SK-N-SH (cell line): ENCODE data around the gene NUAK1. TPM values are rescaled to one million over a fixed set of nuclear protein-coding genes. Genes with fewer than 3 reads are reported as not detected.
"Not testable (repeated sequence)": the region's sequence is repeated elsewhere in the genome, so short reads cannot be mapped to it uniquely, and the experiment has no call there.

ENCODE experiments used
- CTCF ChIA-PET: fragments of 300-600, 350-600 bp; formaldehyde crosslinking; extraction: SDS; loops from one replicate; lab custom pipeline; 2021; lab: Yijun Ruan, JAX
- POLR2A ChIA-PET: fragments of 350-600 bp; sonication (Branson Sonifier 250); formaldehyde crosslinking; extraction: SDS; loops from one replicate; lab custom pipeline; 2020; ENCODE audit warnings: antibody characterized with exemption, inconsistent platforms; lab: Yijun Ruan, JAX
- DNase-seq: peaks from one replicate; pipeline ENCODE4 v3.0.0; 2012
- H2AFZ ChIP-seq: fragments of 200-600 bp; sonication (generic); 2 replicates; pipeline ENCODE4 v1.8.1; 2016; ENCODE audit warnings: antibody characterized with exemption, mild to moderate bottlenecking, low read depth
- H3F3A ChIP-seq: fragments of 200-600 bp; sonication (generic); replicated peaks from 2 replicates; pipeline ENCODE3; 2016; ENCODE audit warnings: antibody characterized with exemption, mild to moderate bottlenecking; ENCODE audit not compliant: insufficient read depth
- H3K27ac ChIP-seq, 2 experiments: fragments of 200-500 bp in 1 of 2; fragments of 200-600 bp in 1 of 2; sonication (Bioruptor generic) in 1 of 2; sonication (generic), shearing (Covaris generic) in 1 of 2; 2 replicates each; pipeline versions ENCODE4 v1.5.1 to v1.6.1; 2014 to 2016; ENCODE audit warnings: low read depth in 2 of 2, inconsistent platforms in 1 of 2, low read length in 1 of 2, mild to moderate bottlenecking in 1 of 2, mixed read lengths in 1 of 2
- H3K27me3 ChIP-seq: fragments of 200-600 bp; sonication (generic), shearing (Covaris generic); 2 replicates; pipeline ENCODE4 v1.6.1; 2016; ENCODE audit warnings: mixed run types; ENCODE audit not compliant: insufficient read depth
- H3K36me3 ChIP-seq, 2 experiments: fragments of 200-500 bp in 1 of 2; fragments of 200-600 bp in 1 of 2; sonication (Bioruptor generic) in 1 of 2; sonication (generic) in 1 of 2; replicated peaks in 1 of 2; 2 replicates each; pipeline versions ENCODE3 to v1.5.1; 2014 to 2016; ENCODE audit warnings: low read length in 1 of 2, mild to moderate bottlenecking in 1 of 2; ENCODE audit not compliant: insufficient read depth in 2 of 2, control insufficient read depth in 1 of 2
- H3K4me1 ChIP-seq, 2 experiments: fragments of 200-500 bp in 1 of 2; fragments of 200-600 bp in 1 of 2; sonication (Bioruptor generic) in 1 of 2; sonication (generic), shearing (Covaris generic) in 1 of 2; 2 replicates each; pipeline versions ENCODE4 v1.5.1 to v1.6.1; 2014 to 2016; ENCODE audit warnings: low read depth in 1 of 2, low read length in 1 of 2, mixed run types in 1 of 2; ENCODE audit not compliant: insufficient read depth in 2 of 2, control insufficient read depth in 1 of 2
- H3K4me2 ChIP-seq: fragments of 200-600 bp; sonication (generic), shearing (Covaris generic); 2 replicates; pipeline ENCODE4 v1.6.1; 2017; ENCODE audit warnings: mixed run types
- H3K4me3 ChIP-seq, 2 experiments: fragments of 200-500 bp in 1 of 2; fragments of 200-600 bp in 1 of 2; sonication (Bioruptor generic) in 1 of 2; sonication (generic), shearing (Covaris generic) in 1 of 2; 2 replicates each; pipeline versions ENCODE4 v1.5.1 to v1.8.1; 2014 to 2016; ENCODE audit warnings: low read depth in 2 of 2, inconsistent platforms in 1 of 2, low read length in 1 of 2, mild to moderate bottlenecking in 1 of 2, mixed read lengths in 1 of 2, moderate library complexity in 1 of 2
- H3K79me2 ChIP-seq: fragments of 200-600 bp; sonication (generic); 2 replicates; pipeline ENCODE4 v1.8.1; 2017; ENCODE audit warnings: mild to moderate bottlenecking; ENCODE audit not compliant: insufficient read depth
- H3K9ac ChIP-seq: fragments of 200-600 bp; sonication (generic); 2 replicates; pipeline ENCODE4 v1.6.1; 2017; ENCODE audit warnings: mixed run types
- H3K9me2 ChIP-seq: fragments of 200-600 bp; sonication (generic); 2 replicates; pipeline ENCODE4 v1.6.1; 2017; ENCODE audit warnings: mixed run types
- H3K9me3 ChIP-seq: fragments of 200-600 bp; sonication (generic); 2 replicates; pipeline ENCODE4 v1.6.1; 2017; ENCODE audit warnings: mixed run types, mild to moderate bottlenecking, moderate library complexity
- H4K20me1 ChIP-seq: fragments of 200-600 bp; sonication (generic); 2 replicates; pipeline ENCODE4 v1.6.1; 2017; ENCODE audit warnings: mild to moderate bottlenecking, mixed run types; ENCODE audit not compliant: insufficient read depth
- FOXJ3 ChIP-seq: sonication (generic); formaldehyde crosslinking; IDR thresholded peaks from 2 replicates; pipeline ENCODE4 v1.5.1; 2020; ENCODE audit warnings: mild to moderate bottlenecking, missing genetic modification reagents
- GABPA ChIP-seq: IDR thresholded peaks from 2 replicates; pipeline ENCODE4 v1.4.0; 2012; ENCODE audit warnings: low read depth, mild to moderate bottlenecking
- IRF3 ChIP-seq: fragments of 150-350 bp; IDR thresholded peaks from 2 replicates; pipeline ENCODE4 v1.6.1; 2016; ENCODE audit warnings: mild to moderate bottlenecking, low read depth, low read length
- POLR2AphosphoS5 ChIP-seq: IDR thresholded peaks from 2 replicates; pipeline ENCODE4 v1.6.1; 2012; ENCODE audit warnings: low read depth, low read length
- RFX5 ChIP-seq: IDR thresholded peaks from 2 replicates; pipeline ENCODE4 v1.6.1; 2012; ENCODE audit warnings: mild to moderate bottlenecking, improper control_type of control experiment, low read length
- SIN3A ChIP-seq: IDR thresholded peaks from 2 replicates; pipeline ENCODE4 v1.6.1; 2012; ENCODE audit warnings: low read depth, mild to moderate bottlenecking, low read length, moderate library complexity, borderline replicate concordance
- SMC3 ChIP-seq: IDR thresholded peaks from 2 replicates; pipeline ENCODE4 v1.6.1; 2012; ENCODE audit warnings: low read depth, low read length, improper control_type of control experiment
- TCF12 ChIP-seq: IDR thresholded peaks from 2 replicates; pipeline ENCODE4 v1.4.0; 2012
- WGBS: methylation state at CpG from one replicate; pipeline ENCODE4 v1.1.6; 2017; ENCODE audit warnings: low lambda C conversion rate; 5-methylcytosine and 5-hydroxymethylcytosine counted together
- polyA plus RNA-seq, 3 experiments: library from polyadenylated mRNA; depleted of rRNA; stranded (reverse); fragments of >200 nt; gene quantifications; 2 replicates each; pipeline ENCODE4 v1.2.3, GENCODE V29; 2012
- TF ChIP-seq, protein P1 (sequence below): fragments of 150-350 bp; IDR thresholded peaks from 2 replicates; pipeline ENCODE4 v1.6.1; 2017; ENCODE audit warnings: antibody characterized with exemption, low read length, low read depth, borderline replicate concordance
- TF ChIP-seq, protein P2 (sequence below): IDR thresholded peaks from 2 replicates; pipeline ENCODE4 v1.4.0; 2012; ENCODE audit warnings: low read depth, borderline replicate concordance

NUAK1 gene
- polyA plus RNA-seq, 1 of the 3 experiments (the other 2 are of a cell fraction): 8.1 TPM

GRCh38 chr12:106018286-106018685, 120.5 kb downstream of the NUAK1 start:
- Histone ChIP-seq H3K9me3 (no peaks in the 10 kb centered on the region), H4K20me1 (no peaks in the 10 kb centered on the region), H3K27me3 (no peaks in the 10 kb centered on the region), H3K36me3 (no peaks in the 10 kb centered on the region), H3K4me1 (no peaks in the 10 kb centered on the region), H3K9ac (no peak overlapping the region)
- no peak for DNase-seq
- CTCF ChIA-PET: no interaction called here
- 83% methylated on average over 1 of the region's 1 CpG for WGBS
- POLR2A ChIA-PET: no interaction called here
- TF ChIP-seq RFX5: no peak
- no peak for TF ChIP-seq POLR2AphosphoS5
- TF ChIP-seq SMC3: no peak
- TF ChIP-seq, protein P1, sequence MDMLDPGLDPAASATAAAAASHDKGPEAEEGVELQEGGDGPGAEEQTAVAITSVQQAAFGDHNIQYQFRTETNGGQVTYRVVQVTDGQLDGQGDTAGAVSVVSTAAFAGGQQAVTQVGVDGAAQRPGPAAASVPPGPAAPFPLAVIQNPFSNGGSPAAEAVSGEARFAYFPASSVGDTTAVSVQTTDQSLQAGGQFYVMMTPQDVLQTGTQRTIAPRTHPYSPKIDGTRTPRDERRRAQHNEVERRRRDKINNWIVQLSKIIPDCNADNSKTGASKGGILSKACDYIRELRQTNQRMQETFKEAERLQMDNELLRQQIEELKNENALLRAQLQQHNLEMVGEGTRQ: no peak
- TF ChIP-seq IRF3: no peak
- TF ChIP-seq GABPA: no peak
- TF ChIP-seq, all 33 proteins: peak for 0
- no peaks in the 10 kb centered on the region for H3F3A ChIP-seq
- no peaks in the 10 kb centered on the region for H3K79me2 ChIP-seq
- no peak overlapping the region for H2AFZ ChIP-seq
- H3K27ac ChIP-seq: no peak overlapping the region
- no peaks in the 10 kb centered on the region for H3K9me2 ChIP-seq
- H3K4me2 ChIP-seq: no peak overlapping the region
- H3K4me3 ChIP-seq: no peak overlapping the region

DNA sequence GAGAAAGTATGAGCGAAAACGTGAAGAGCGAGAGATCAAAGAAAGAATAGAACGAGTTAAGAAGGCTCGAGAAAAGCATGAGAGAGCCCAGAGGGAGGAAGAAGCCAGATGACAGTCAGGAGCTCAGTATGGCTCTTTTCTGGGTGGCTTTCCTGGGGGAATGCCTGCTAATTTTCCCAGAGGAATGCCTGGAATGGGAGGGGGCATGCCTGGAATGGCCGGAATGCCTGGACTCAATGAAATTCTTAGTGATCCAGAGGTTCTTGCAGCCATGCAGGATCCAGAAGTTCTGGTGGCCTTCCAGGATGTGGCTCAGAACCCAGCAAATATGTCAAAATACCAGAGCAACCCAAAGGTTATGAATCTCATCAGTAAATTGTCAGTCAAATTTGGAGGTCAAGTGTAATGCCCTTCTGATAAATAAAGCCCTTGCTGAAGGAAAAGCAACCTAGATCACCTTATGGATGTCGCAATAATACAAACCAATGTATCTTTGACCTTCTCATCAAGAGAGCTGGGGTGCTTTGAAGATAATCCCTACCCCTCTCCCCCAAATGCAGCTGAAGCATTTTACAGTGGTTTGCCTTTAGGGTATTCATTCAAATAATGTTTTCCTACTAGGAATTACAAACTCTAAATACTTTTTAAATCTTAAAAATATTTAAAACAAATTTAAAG, 122.0 kb downstream of the NUAK1 start:
- H3K9me3 ChIP-seq, H3K36me3 ChIP-seq, CTCF ChIA-PET, H3F3A ChIP-seq, H3K27me3 ChIP-seq, DNase-seq, H3K9me2 ChIP-seq, H3K9ac ChIP-seq, H3K27ac ChIP-seq, POLR2A ChIA-PET, H3K4me2 ChIP-seq, H3K79me2 ChIP-seq, H2AFZ ChIP-seq, H3K4me3 ChIP-seq, H3K4me1 ChIP-seq, H4K20me1 ChIP-seq: not testable (repeated sequence)
- WGBS: 87% methylated on average over 7 of the region's 7 CpGs

GRCh38 chr12:106015646-106016045, 123.1 kb downstream of the NUAK1 start:
- Histone ChIP-seq H3K4me1 (no peaks in the 10 kb centered on the region), H3K4me3 (no peak overlapping the region), H3K4me2 (no peak overlapping the region), H3K9ac (no peak overlapping the region), H3K79me2 (no peaks in the 10 kb centered on the region), H3K9me2 (no peaks in the 10 kb centered on the region), H3K27me3 (no peaks in the 10 kb centered on the region), H3K27ac (no peak overlapping the region), H2AFZ (no peak overlapping the region), H3K9me3 (no peaks in the 10 kb centered on the region), H4K20me1 (no peaks in the 10 kb centered on the region), H3K36me3 (no peaks in the 10 kb centered on the region), H3F3A (no peaks in the 10 kb centered on the region)
- DNase-seq: no peak
- 80% methylated on average over 12 of the region's 12 CpGs for WGBS
- CTCF ChIA-PET: no interaction called here
- POLR2A ChIA-PET: no interaction called here
- TF ChIP-seq TCF12 (no peak), FOXJ3 (CRISPR knock-in tag) (no peak), SIN3A (no peak)
- TF ChIP-seq, protein P2, sequence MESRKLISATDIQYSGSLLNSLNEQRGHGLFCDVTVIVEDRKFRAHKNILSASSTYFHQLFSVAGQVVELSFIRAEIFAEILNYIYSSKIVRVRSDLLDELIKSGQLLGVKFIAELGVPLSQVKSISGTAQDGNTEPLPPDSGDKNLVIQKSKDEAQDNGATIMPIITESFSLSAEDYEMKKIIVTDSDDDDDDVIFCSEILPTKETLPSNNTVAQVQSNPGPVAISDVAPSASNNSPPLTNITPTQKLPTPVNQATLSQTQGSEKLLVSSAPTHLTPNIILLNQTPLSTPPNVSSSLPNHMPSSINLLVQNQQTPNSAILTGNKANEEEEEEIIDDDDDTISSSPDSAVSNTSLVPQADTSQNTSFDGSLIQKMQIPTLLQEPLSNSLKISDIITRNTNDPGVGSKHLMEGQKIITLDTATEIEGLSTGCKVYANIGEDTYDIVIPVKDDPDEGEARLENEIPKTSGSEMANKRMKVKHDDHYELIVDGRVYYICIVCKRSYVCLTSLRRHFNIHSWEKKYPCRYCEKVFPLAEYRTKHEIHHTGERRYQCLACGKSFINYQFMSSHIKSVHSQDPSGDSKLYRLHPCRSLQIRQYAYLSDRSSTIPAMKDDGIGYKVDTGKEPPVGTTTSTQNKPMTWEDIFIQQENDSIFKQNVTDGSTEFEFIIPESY: no peak
